ENCODE data around the gene PARD3.

PARD3 gene

DNA sequence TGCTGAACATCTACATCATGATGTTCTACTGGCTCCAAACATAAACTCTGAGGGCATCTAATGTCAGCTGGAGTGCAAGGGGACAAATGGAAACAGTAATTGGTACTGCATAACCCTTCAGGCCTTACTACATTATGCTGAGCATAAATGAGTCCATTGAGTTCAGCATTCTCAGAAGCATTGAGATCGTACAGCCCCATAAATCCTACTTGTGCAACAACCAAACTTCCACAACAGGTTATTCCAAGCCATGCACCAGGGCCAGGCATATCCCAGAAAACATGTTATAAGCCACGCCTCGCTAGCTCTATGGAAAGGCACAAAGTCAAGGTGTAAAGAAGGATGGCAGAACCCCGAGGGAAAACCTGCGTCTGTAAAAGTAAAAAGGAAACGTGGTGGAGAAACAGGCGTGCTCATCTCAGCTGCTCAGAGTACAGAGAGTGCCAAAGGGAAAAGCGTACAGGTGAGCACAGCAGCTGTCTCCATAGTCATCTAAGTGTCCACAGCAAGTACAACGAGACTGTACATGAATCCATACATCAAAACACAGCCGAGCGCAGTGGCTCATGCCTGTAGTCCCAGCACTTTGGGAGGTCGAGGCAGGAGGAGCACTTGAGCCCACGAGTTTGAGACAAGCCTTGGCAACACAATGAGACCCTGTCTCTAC lies 124.6 kb downstream of the PARD3 start:
- no peak for DNase-seq (ENCODE audit: low read depth in 2 of 2)

DNA sequence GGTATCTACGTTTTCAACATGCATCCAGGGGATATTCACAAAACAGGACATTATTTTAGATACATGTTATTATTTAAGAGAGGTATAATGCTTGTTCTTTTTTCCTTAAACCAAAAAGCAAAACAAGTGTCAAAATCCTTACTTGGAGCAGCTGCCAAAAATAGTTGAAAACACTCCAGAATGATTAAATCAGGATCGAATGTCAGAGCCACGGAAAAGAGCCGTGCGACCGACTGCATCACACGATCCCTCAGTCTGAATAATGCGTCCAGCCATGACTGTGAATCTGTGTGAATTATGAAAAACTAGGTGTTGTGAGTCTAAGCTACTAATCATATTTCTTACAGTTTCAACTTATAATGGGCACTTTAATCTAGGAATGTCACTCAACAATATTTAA lies 126.0 kb downstream of the PARD3 start:
- DNase-seq (ENCODE audit: low read depth in 2 of 2) = no peak

DNA sequence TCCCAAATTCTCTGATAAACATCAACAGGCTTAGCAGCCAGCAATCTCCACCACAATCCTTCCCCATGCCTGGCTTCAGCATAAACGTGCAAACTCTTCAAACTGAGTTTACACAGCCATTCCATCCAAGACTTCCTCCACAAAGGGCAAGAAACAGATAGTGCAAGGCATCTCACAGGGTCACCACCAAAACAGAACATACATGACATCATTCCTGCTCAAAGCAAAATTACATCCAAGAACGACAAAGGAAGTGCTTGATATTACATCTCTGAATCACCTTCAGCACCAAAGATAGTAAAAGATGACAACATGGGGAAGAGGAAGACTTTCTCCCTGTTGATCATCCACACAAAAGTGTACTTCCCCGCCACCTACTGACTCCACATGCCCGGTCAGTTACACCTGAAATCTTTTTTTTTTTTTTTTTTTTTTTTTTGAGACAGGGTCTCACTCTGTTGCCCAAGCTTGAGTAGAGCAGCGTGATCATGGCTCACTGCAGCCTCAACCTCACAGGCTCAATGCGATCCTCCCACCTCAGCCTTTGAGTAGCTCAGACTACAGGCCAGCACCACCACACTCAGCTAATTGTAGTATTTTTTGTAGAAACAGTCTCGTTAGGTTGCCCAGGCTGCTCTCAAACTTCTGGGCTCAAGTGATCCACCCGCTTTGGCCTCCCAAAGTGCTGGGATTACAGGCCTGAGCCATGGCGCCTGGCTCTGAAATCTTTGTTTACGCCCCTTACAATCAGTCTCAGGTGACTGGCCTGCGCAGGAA lies 127.5 kb downstream of the PARD3 start:
- DNase-seq (ENCODE audit: low read depth in 2 of 2) = no peak

DNA sequence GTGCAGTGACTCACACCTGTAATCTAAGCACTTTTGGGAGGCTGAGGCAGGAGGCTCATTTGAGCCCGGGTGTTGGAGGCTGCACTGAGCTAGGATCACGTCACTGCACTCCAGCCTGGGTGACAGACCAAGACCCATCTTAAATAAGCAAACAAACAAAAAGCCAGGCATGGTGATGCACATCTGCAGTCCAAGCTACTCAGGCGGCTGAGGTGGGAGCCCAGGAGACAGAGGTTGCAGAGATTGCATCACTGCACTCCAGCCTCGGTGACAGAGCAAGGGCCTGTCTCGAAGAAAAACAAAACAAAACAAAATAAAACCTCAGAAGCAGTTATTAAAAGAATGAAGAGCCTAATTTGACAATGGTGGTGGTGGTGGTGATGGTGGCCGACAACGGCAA lies 132.5 kb downstream of the PARD3 start:
- no peak for DNase-seq (ENCODE audit: low read depth in 2 of 2)

DNA sequence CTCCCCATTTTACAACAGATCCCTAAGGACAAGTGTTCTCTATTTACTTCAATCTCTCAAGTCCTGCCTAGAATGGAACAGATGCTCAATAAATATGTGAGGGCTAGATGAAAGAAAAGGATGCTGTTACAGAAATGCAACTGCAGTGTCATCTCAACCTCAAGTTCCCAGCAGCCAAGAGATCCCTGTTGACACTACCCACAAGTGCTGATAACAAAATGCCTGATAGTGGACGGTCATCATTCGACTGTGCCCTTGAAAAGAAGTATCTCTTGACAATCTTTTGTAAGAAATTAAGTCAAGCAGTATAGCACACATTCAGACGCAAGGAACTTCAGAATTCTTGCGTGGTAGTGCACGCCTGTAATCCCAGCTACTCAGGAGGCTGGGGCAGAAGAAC lies 133.2 kb downstream of the PARD3 start:
- no peak for DNase-seq (ENCODE audit: low read depth in 2 of 2)

DNA sequence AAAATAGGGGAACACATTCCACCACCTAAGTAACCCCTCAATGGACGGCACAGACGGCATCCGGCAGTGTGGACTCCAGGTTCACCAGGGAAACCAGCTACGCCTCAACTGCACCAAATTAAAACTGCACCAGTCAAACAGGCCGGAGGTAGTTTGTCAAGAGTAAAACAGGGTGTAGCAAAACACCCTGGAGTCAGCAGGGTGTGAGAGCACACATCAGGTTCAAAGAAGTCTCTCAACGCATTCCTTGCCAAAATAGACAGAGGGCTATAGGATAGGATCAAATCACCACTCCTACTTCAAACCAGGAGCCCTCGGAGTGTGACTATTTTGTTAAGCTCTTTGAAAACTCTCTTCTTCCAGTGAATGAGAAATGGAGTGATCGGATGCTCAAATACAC lies 135.9 kb downstream of the PARD3 start:
- no peak for DNase-seq (ENCODE audit: low read depth in 2 of 2)

DNA sequence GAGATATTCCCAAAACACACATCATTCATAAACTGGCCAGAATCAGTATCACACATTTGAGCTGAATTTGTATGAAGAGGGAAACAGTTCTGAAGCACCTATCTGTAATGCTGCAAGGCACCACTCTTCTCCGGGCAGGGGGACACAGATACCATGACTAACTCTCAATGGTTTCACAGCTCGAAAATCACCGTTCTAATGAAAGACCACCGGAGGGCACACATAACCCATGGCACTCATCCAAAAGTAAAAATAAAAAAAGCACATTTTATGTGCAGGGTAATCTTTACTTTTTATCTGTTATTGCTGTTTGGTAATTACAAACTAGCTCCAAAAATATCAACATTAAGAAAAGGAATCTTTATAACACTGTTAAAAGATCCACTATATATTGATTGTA lies 137.5 kb downstream of the PARD3 start:
- DNase-seq (ENCODE audit: low read depth in 2 of 2) = no peak

DNA sequence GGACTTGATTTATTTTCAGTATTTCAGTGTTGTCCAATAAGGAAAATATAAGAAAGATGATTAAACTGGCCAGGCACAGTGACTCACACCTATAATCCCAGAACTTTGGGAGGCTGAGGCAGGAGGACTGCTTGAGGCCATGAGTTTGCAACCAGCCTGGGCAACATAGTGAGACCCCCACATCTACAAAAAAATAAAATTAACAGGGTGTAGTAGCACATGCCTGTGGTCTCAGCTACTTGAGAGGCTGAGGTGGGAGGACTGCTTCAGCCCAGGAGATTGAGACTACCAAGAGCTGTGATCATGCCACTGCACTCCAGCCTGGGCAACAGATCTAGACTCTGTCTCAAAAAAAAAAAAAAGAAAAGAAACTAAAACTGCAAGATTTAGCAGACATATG lies 138.0 kb downstream of the PARD3 start:
- no peak for DNase-seq (ENCODE audit: low read depth in 2 of 2)

DNA sequence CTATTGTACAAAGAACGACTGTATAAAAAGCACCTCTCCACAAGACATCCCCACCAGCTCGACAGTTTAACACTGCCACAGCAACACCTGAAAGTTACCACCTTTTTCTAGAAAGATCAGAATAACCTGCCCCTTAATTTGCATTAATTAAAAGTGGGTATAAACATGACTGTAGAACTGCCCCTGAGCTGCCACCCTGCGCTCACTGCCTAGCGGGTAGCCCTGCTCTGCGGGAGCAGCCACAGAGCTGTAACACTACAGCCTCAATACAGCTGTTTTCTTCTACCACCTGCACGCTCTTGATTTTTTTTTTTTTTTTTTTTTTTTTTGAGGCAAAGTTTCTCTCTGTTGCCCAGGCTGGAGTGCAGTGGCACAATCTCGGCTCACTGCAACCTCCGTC lies 140.9 kb downstream of the PARD3 start:
- no peak for DNase-seq (ENCODE audit: low read depth in 2 of 2)

DNA sequence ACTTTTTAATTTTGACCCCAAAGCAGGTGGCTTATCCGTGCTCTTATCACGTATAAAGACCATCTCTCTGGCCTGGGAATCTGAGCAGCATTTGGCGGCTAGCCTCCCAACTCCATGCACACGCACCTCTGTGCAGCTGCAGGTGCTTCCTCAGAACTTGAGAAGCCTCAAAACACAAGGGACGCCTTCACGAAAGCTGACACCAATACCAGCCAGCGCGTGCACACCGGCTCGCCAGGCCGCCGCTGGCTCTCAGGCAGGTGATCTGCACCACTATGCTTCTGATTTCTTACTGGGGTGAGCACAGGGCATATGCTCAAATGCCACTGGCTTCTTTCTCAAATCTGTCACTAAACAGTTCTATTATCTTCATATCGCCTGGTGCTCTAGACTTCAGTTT lies 145.0 kb downstream of the PARD3 start:
- DNase-seq (ENCODE audit: low read depth in 2 of 2) = no peak

DNA sequence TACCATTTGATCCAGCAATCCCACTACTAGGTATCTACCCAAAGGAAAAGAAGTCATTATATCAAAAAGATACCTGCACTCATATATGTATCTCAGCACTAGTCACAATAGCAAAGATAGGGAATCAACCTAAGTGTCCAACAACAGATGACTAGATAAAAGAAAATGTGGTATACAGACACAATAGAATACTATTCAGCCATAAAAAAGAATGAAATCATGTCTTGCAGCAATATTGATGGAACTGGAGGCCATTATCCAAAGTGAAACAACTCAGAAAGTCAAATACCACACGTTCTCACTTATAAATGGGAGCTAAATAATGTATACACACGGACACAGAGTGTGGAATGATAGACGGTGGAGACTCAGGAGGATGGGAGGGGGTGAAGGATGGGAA lies 146.0 kb downstream of the PARD3 start:
- no peak for DNase-seq (ENCODE audit: low read depth in 2 of 2)

DNA sequence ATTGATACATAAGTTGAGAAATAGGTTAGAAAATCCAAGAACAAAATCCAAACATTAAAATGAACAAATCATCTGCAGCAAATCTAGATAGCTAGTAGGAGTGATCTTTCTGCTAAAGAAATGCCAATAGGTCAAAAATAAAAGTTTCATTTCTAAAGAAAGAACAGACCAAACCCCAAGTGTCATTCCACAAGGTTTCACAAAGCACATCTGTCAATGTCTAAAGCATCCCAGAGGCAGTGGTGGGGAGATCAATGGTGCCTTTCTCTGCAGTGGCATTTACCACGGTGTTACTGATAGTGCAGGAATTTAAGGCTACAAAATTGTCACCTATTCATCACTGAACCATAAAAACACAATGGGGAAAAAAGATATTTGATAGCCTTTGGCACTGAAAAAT lies 147.9 kb downstream of the PARD3 start:
- DNase-seq (ENCODE audit: low read depth in 2 of 2) = no peak

DNA sequence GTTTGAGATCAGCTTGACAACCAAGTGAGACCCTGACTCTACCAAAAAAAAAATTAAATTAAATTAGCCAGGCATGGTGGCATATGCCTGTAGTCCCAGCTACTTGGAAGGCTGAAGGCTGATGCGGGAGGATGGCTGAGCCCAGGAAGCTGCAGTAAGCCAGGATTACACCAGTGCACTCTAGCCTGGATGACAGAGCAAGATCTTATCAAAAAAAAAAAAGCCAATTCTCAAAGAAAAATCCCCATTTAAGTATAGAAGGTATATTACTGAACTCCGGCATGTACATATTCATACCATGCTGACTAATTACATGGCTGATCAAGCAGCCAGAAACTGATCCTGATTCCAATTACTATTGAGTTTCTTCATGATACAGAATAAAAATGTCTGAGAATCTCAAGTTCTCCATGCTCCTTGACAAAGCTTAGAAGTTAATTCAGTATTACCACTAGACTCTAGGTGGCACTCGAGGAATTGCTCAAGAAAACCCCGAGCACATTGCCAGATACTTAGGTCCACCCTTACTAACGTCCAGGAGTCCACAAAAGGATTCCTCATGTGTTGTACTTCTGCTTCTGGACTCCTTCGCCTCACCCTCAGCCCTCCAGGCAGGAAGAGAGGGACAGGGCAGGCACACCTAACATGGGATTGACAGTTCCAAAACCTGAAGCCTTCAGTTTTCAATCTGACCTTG lies 148.9 kb downstream of the PARD3 start:
- DNase-seq (ENCODE audit: low read depth in 2 of 2) = no peak

DNA sequence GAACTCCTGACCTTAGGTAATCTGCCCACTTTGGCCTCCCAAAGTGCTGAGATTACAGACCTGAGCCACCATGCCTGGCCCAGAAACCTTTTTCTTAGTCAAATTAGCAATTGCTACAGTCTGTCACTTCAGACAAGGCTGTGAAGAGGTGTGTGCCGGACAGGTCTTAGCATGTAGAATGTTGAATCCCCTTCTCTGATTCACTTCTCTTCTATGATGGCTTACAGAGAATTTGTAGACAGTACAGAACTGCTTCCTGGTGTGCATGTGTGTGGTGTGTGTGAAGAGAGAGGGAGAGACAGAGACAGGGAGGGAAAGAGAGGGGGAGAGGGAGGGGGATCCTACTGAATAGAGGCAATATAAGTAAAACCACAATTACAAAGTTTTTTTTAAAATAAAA lies 150.4 kb downstream of the PARD3 start:
- no peak for DNase-seq (ENCODE audit: low read depth in 2 of 2)

DNA sequence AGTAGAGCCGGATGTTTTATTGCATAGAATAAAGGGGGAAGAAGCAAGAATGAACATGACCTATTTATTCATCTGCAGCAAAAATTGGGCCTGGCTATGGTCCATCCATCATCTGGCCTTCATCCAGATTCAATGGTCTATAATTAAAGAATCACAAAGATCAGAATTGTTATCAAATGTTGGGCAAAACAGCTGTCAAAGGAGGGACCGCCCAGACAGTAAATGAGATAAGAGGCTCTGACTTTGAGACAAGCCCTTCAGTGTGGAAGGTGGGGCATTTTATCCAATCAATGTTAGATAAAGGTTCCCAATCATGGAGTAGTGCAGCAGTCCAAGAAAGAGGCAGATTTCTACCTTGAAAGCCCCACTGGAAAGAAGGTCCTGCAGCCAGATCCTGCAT lies 153.5 kb downstream of the PARD3 start:
- no peak for DNase-seq (ENCODE audit: low read depth in 2 of 2)

DNA sequence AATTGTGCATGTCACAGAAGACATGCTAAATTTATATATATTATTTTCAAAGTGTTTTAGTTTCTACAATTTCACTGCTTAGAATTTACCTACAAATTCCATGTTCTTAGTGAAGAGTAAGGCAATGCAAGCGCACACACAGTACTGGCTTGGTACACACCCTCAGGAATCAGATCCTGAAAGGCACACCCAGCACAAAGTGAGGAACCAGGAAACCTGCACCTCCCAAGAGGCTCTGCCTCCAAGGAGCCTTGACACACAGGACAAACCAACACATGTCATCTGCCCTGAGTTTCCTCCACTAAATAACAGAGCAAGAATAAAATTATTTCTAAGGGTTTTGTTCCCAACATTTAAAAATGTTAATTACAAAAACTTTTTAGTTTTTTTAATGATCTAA lies 156.2 kb downstream of the PARD3 start:
- no peak for DNase-seq (ENCODE audit: low read depth in 2 of 2)

DNA sequence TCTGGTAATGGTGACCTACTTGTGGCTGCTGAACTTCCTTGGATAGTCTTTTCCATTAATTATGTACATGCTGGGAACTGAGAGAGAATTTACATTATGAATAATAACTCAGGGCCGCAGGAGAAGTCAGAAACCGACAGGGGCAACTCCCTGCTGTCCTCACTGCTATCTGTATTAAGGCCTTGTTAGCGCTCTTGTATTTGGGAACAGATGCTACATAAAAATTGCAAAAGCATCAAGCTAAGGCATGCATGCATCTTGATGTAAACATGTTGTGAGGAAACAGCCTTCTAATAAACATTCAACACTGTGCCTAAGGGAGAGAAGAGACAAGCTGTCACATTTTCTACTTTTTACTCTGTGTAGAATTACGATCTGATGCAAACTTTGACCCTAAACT lies 158.4 kb downstream of the PARD3 start:
- no peak for DNase-seq (ENCODE audit: low read depth in 2 of 2)

DNA sequence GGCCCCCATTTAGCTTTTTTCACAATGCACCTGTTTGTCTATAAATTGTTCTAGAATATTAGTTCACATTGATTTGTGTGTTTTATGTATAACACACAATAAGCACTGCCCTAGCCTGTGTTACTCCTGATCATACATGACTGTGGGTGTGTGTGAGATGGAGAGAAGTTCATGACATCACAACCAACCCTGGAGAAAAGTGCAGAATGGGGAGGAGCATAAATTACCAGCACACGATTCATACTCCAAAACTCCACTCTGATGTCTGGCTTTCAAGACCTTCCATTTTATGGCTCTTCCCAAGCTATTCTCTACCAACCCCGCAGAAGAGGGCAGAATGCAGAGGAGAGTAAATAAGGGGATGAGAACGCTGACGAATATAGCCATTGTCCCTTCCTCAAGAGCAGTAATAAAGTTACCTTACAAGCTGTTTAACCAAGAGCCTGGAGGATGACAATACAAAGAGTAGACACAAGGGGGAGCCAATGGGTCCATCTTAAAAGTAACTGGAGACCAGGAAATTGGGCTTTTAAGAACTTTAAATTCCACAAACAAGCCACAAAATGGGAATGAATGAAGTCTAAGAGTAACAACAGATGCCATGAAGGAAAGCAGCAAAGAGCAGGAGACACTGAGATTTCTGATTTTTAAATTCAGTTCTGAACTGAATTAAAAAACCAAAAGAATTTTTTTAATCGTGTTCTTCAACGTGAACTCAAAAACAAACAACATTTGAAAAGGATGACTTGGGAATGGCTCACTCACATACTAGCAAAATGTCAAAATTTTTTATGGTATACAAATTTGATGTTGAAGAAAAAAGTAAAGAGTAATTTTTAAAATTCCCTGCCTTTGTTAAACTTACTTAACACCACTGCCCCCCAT lies 159.6 kb downstream of the PARD3 start:
- DNase-seq (ENCODE audit: low read depth in 2 of 2) = no peak

DNA sequence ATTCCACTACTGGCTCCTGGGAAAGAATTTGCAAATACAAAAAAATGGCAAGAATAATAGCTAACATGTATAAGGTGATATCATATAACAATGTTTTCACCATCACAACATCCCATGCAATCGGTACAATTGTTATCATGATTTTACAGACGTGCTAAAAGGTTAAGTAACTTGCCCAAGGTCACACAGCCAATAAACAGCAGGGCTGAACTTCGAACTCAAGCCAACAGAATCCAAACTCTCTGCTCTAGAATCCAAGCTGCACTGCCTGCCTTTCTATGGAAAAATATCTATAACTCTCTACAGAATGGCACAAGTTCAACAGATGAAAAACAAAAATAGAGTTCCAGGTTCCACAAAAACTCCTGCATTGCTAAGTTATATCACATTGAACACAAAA lies 160.9 kb downstream of the PARD3 start:
- no peak for DNase-seq (ENCODE audit: low read depth in 2 of 2)

DNA sequence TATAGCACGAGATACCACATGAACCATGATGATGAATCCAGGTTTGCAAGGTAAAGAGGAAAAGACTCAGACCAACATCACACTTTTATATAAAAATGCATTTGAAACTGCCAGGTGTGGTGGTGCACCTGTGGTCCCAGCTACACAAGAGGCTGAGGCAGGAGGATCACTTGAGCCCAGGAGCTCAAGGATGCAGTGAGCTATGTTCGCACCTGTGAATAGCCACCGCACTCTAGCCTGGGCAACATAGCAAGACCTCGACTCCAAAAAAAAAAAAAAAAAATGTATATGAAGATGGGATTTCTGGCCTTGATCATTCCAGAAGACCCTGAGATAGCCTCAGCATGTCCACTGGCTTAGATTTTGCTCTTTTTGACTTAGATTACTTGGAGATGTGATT lies 161.6 kb downstream of the PARD3 start:
- no peak for DNase-seq (ENCODE audit: low read depth in 2 of 2)

DNA sequence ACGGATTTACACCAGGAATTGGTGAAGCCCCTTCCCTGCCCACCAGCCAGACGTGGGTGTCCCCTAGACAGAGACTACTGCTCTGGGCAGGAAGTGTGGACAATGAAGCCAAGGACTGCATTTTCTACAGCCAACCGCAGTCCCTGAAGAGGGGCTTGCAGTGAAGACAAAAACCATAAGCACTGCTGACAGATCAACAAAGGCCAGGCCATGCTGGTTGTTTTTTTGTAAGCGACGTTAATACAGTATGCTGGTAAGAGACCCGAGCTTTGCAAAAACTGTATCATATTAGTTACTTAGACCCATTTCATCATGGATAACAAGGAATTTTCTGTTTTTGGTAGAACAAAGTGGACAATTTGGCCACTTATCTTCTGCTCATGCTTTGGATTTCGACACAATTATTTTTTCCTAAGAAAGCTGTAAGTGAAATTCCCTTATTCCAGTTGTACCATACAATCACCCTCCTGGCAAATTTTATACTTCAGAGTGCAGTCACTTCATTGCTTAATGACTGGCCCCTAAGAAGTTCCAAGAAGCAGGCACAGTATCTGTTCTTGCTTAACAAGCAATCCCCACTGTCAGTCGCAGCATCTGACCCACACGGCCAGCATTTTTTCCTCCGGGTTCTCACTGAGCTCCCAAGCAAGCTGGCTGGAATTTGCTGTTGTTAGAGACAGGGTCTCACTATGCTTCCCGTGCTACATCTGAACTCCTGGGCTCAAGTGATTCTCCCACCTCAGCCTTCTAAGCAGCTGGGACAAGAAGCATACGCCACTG lies 163.5 kb downstream of the PARD3 start:
- DNase-seq (ENCODE audit: low read depth in 2 of 2) = no peak

Measured in stimulated activated CD8-positive, alpha-beta memory T cell treated with anti-CD3 and anti-CD28 coated beads, Interleukin-2, amount 100 ng/mL, for 48 hours (primary cell).